Effector memory CD8-positive, alpha-beta T cell (primary cell): ENCODE data around the gene ZDHHC11.

Source experiments
- ATAC-seq: fragments of 150-1000 bp; cut with Tn5 transposase; replicated peaks from 2 replicates; pipeline ENCODE4 v1.10.0; 2021; ENCODE audit warnings: mild to moderate bottlenecking, moderate library complexity
- DNase-seq, 3 experiments: peaks; one replicate each; pipeline ENCODE4 v3.0.0; 2021
- H3K27ac Mint-ChIP-seq, 2 donors: one replicate each; pipeline ENCODE4 v1.8.0; 2022; ENCODE audit warnings: mild to moderate bottlenecking in 2 of 2, mixed read lengths in 2 of 2, moderate library complexity in 2 of 2
- H3K27me3 Mint-ChIP-seq, 2 donors: one replicate each; pipeline ENCODE4 v1.8.0; 2022; ENCODE audit warnings: mixed read lengths in 2 of 2
- H3K36me3 Mint-ChIP-seq: one replicate; pipeline ENCODE4 v1.8.0; 2022; ENCODE audit warnings: mild to moderate bottlenecking, moderate library complexity, mixed read lengths; ENCODE audit not compliant: insufficient read depth
- H3K4me1 Mint-ChIP-seq, 2 donors: one replicate each; pipeline ENCODE4 v1.8.0; 2022; ENCODE audit warnings: low read depth in 2 of 2, mixed read lengths in 2 of 2
- H3K4me3 Mint-ChIP-seq, 2 donors: one replicate each; pipeline ENCODE4 v1.8.0; 2022; ENCODE audit warnings: mild to moderate bottlenecking in 2 of 2, mixed read lengths in 2 of 2, moderate library complexity in 2 of 2
- H3K9me3 Mint-ChIP-seq, 2 donors: one replicate each; pipeline ENCODE4 v1.8.0; 2022; ENCODE audit warnings: mixed read lengths in 2 of 2

ZDHHC11 gene

GRCh38 chr5:872301-872700 lies 21.5 kb upstream of the ZDHHC11 start:
- peaks cover 63% of the 10 kb centered on the region for H3K36me3 Mint-ChIP-seq
- no peak overlapping the region for H3K4me3 Mint-ChIP-seq
- no peaks in the 10 kb centered on the region for H3K9me3 Mint-ChIP-seq
- no peak for DNase-seq
- peaks cover 0 to 9% of the 10 kb centered on the region in 2 donors for H3K4me1 Mint-ChIP-seq
- no peak for ATAC-seq
- no peak overlapping the region for H3K27ac Mint-ChIP-seq
- no peaks in the 10 kb centered on the region for H3K27me3 Mint-ChIP-seq

GRCh38 chr5:871596-872298 lies 21.0 kb upstream of the ZDHHC11 start:
- no peaks in the 10 kb centered on the region for H3K9me3 Mint-ChIP-seq
- DNase-seq = no peak
- no peaks in the 10 kb centered on the region for H3K27me3 Mint-ChIP-seq
- H3K4me3 Mint-ChIP-seq = no peak overlapping the region
- H3K27ac Mint-ChIP-seq = no peak overlapping the region
- H3K4me1 Mint-ChIP-seq = peaks cover 0 to 9% of the 10 kb centered on the region in 2 donors
- H3K36me3 Mint-ChIP-seq = peaks cover 63% of the 10 kb centered on the region
- ATAC-seq = no peak

- DNase-seq (no peak), ATAC-seq (no peak)
- H3K36me3 Mint-ChIP-seq = peaks cover 60% of the 10 kb centered on the region
- no peaks in the 10 kb centered on the region for H3K9me3 Mint-ChIP-seq
- H3K4me3 Mint-ChIP-seq = no peak overlapping the region
- H3K4me1 Mint-ChIP-seq = peaks cover 0 to 12% of the 10 kb centered on the region in 2 donors
- H3K27me3 Mint-ChIP-seq = no peaks in the 10 kb centered on the region
- no peak overlapping the region for H3K27ac Mint-ChIP-seq
These were observed 20.2 kb upstream of the ZDHHC11 start for GRCh38 chr5:870956-871355.

GRCh38 chr5:868428-869135 lies 17.8 kb upstream of the ZDHHC11 start:
- no peak for ATAC-seq
- H3K27me3 Mint-ChIP-seq = no peaks in the 10 kb centered on the region
- peaks cover 41% of the 10 kb centered on the region for H3K36me3 Mint-ChIP-seq
- DNase-seq = no peak
- H3K4me1 Mint-ChIP-seq = peaks cover 0 to 8% of the 10 kb centered on the region in 2 donors
- H3K4me3 Mint-ChIP-seq = no peak overlapping the region
- peak overlapping the region in 1 of 2 donors; percentile 27 for H3K27ac Mint-ChIP-seq
- H3K9me3 Mint-ChIP-seq = no peaks in the 10 kb centered on the region

GRCh38 chr5:867300-867870 lies 16.6 kb upstream of the ZDHHC11 start:
- Mint-ChIP-seq H3K27me3 (no peaks in the 10 kb centered on the region), H3K27ac (peak overlapping the region; percentile 27 to 57), H3K4me3 (no peak overlapping the region), H3K36me3 (peaks cover 41% of the 10 kb centered on the region), H3K4me1 (peaks cover 0 to 3% of the 10 kb centered on the region in 2 donors), H3K9me3 (no peaks in the 10 kb centered on the region)
- DNase-seq = no peak
- ATAC-seq = no peak

- DNase-seq (no peak), ATAC-seq (no peak)
- peaks cover 47% of the 10 kb centered on the region for H3K36me3 Mint-ChIP-seq
- H3K9me3 Mint-ChIP-seq = no peaks in the 10 kb centered on the region
- H3K4me1 Mint-ChIP-seq = peaks cover 0 to 5% of the 10 kb centered on the region in 2 donors
- no peak overlapping the region for H3K27ac Mint-ChIP-seq
- H3K4me3 Mint-ChIP-seq = no peak overlapping the region
- H3K27me3 Mint-ChIP-seq = no peaks in the 10 kb centered on the region
These were observed 15.0 kb upstream of the ZDHHC11 start for GRCh38 chr5:865771-866170.

GRCh38 chr5:865168-865521 lies 14.4 kb upstream of the ZDHHC11 start:
- ATAC-seq (no peak), DNase-seq (no peak)
- Mint-ChIP-seq H3K27me3 (no peaks in the 10 kb centered on the region), H3K36me3 (peaks cover 42% of the 10 kb centered on the region), H3K4me1 (peaks cover 0 to 5% of the 10 kb centered on the region in 2 donors), H3K27ac (no peak overlapping the region), H3K9me3 (no peaks in the 10 kb centered on the region), H3K4me3 (no peak overlapping the region)

- peak overlapping the region in 1 of 2 donors; percentile 38 for H3K27ac Mint-ChIP-seq
These were observed 13.8 kb upstream of the ZDHHC11 start for GRCh38 chr5:864492-865167.

GRCh38 chr5:863244-863805 lies 12.5 kb upstream of the ZDHHC11 start:
- Mint-ChIP-seq H3K36me3 (peaks cover 32% of the 10 kb centered on the region), H3K27ac (peak overlapping the region in 1 of 2 donors; percentile 38), H3K4me1 (peaks cover 0 to 7% of the 10 kb centered on the region in 2 donors), H3K27me3 (no peaks in the 10 kb centered on the region), H3K9me3 (no peaks in the 10 kb centered on the region), H3K4me3 (no peak overlapping the region)
- DNase-seq (no peak), ATAC-seq (no peak)

More at GRCh38 chr5:864492-865167, 13.8 kb upstream of the ZDHHC11 start:
- H3K27me3 Mint-ChIP-seq = no peaks in the 10 kb centered on the region
- no peak overlapping the region for H3K4me3 Mint-ChIP-seq
- H3K4me1 Mint-ChIP-seq = peaks cover 0 to 5% of the 10 kb centered on the region in 2 donors
- DNase-seq = no peak
- peaks cover 39% of the 10 kb centered on the region for H3K36me3 Mint-ChIP-seq
- no peak for ATAC-seq
- H3K9me3 Mint-ChIP-seq = no peaks in the 10 kb centered on the region

GRCh38 chr5:862367-863243 lies 11.8 kb upstream of the ZDHHC11 start:
- DNase-seq = no peak
- H3K4me3 Mint-ChIP-seq = no peak overlapping the region
- H3K27me3 Mint-ChIP-seq = no peaks in the 10 kb centered on the region

GRCh38 chr5:861442-862366 lies 10.9 kb upstream of the ZDHHC11 start:
- DNase-seq = no peak
- no peak for ATAC-seq
- peaks cover 0 to 7% of the 10 kb centered on the region in 2 donors for H3K4me1 Mint-ChIP-seq

More at GRCh38 chr5:862367-863243, 11.8 kb upstream of the ZDHHC11 start:
- Mint-ChIP-seq H3K9me3 (no peaks in the 10 kb centered on the region), H3K27ac (peak overlapping the region in 1 of 2 donors; percentile 69), H3K4me1 (peaks cover 0 to 7% of the 10 kb centered on the region in 2 donors), H3K36me3 (peaks cover 31% of the 10 kb centered on the region)
- ATAC-seq = no peak

More at GRCh38 chr5:861442-862366, 10.9 kb upstream of the ZDHHC11 start:
- peaks cover 23% of the 10 kb centered on the region for H3K36me3 Mint-ChIP-seq
- peak overlapping the region in 1 of 2 donors; percentile 46 for H3K27ac Mint-ChIP-seq
- no peak overlapping the region for H3K4me3 Mint-ChIP-seq
- H3K9me3 Mint-ChIP-seq = no peaks in the 10 kb centered on the region
- H3K27me3 Mint-ChIP-seq = no peaks in the 10 kb centered on the region
